Hematopoietic multipotent progenitor cell treated with erythropoietin and hydrocortisone succinate and interleukin-3 and kit ligand, for 4 days (in vitro differentiated cells): ENCODE results near the gene GATD1.

Experiments used
- DNase-seq: peaks from one replicate; pipeline ENCODE4 v3.0.0-alpha.2; 2015

The GATD1 gene

GRCh38 chr11:794766-795633, 17.7 kb upstream of the GATD1 start:
- no peak for DNase-seq

- DNase-seq = no peak
Observed at GRCh38 chr11:794013-794765, 16.9 kb upstream of the GATD1 start.

- DNase-seq = no peak
Observed at GRCh38 chr11:793556-793955, 16.3 kb upstream of the GATD1 start.

- no peak for DNase-seq
Observed at GRCh38 chr11:792873-793272, 15.6 kb upstream of the GATD1 start.

- no peak for DNase-seq
Observed at GRCh38 chr11:792535-792821, 15.2 kb upstream of the GATD1 start.

GRCh38 chr11:791658-792534, 14.6 kb upstream of the GATD1 start:
- DNase-seq = no peak

- DNase-seq = no peak
Observed at GRCh38 chr11:790721-791564, 13.7 kb upstream of the GATD1 start.

- no peak for DNase-seq
Observed at GRCh38 chr11:789943-790342, 12.7 kb upstream of the GATD1 start, which contains the start of gene CEND1. CEND1 (minus strand) TSS chr11:790090; CDS start chr11:788576, 1,514 bp downstream.

- DNase-seq = no peak
Observed at GRCh38 chr11:788953-789940, 12.0 kb upstream of the GATD1 start.

- no peak for DNase-seq
Observed at GRCh38 chr11:788009-788640, 10.8 kb upstream of the GATD1 start.

GRCh38 chr11:787084-787675, 9.9 kb upstream of the GATD1 start:
- DNase-seq = no peak

GRCh38 chr11:786235-787083, 9.2 kb upstream of the GATD1 start:
- DNase-seq = no peak

GRCh38 chr11:783581-784015, 6.3 kb upstream of the GATD1 start:
- peak; percentile 84 for DNase-seq

GRCh38 chr11:782264-783174, 5.2 kb upstream of the GATD1 start:
- no peak for DNase-seq

GRCh38 chr11:779955-780532, 2.8 kb upstream of the GATD1 start:
- DNase-seq = no peak

GRCh38 chr11:778976-779954, 2.0 kb upstream of the GATD1 start:
- DNase-seq = no peak
